Uterus (tissue), 2 donors: ENCODE results near the gene CKS1B.

Experiments used
- CTCF ChIP-seq, 4 experiments: fragments of 200-600 bp in 2 of 4; fragments of 450-650 bp in 2 of 4; sonication (generic) in 2 of 4; IDR thresholded peaks; one replicate each; pipeline ENCODE4 v1.5.1; 2016 to 2019; ENCODE audit warnings: antibody characterized with exemption in 4 of 4, mild to moderate bottlenecking in 2 of 4, moderate library complexity in 1 of 4
- POLR2A ChIP-seq, 2 donors: fragments of 450-650 bp; IDR thresholded peaks; one replicate each; pipeline ENCODE4 v1.6.1; 2016; ENCODE audit warnings: antibody characterized with exemption in 2 of 2, mild to moderate bottlenecking in 1 of 2, moderate library complexity in 1 of 2

- TF ChIP-seq POLR2A (IDR thresholded peaks at IDR 0.05) = no peak
- TF ChIP-seq CTCF (IDR thresholded peaks at IDR 0.05) = no peak
Measured at GRCh38 chr1:154955039-154955717, 19.3 kb upstream of the CKS1B start.
